Natural killer cell (primary cell): ENCODE results near the gene KLHL21. TPM values are rescaled to one million over a fixed set of nuclear protein-coding genes. Genes with fewer than 3 reads are reported as not detected.
"Not testable (repeated sequence)": the region's sequence is repeated elsewhere in the genome, so short reads cannot be mapped to it uniquely, and the experiment has no call there.

Experiments used
- ATAC-seq, 3 donors: fragments of 150-1000 bp in 2 of 3; fragments of 200-7000 bp in 1 of 3; cut with Tn5 transposase; 1 replicate in 1 of 3; 2 replicates in 2 of 3; pipeline ENCODE4 v1.10.0; 2021; ENCODE audit warnings: mild to moderate bottlenecking in 2 of 3, moderate library complexity in 2 of 3
- DNase-seq, 2 donors: peaks; one replicate each; pipeline versions ENCODE4 v3.0.0 to v3.0.0-alpha.2; 2013 to 2021; ENCODE audit warnings: mixed read lengths in 1 of 2
- H3K27ac ChIP-seq: one replicate; pipeline ENCODE4 v1.5.1; 2013; ENCODE audit warnings: mild to moderate bottlenecking, low read length
- H3K27me3 ChIP-seq: one replicate; pipeline ENCODE4 v1.6.1; 2013; ENCODE audit warnings: low read length; ENCODE audit not compliant: control insufficient read depth, insufficient read depth
- H3K36me3 ChIP-seq: one replicate; pipeline ENCODE4 v1.6.1; 2013; ENCODE audit warnings: low read length; ENCODE audit not compliant: control insufficient read depth, insufficient read depth
- H3K4me1 ChIP-seq: one replicate; pipeline ENCODE4 v1.6.1; 2013; ENCODE audit warnings: low read length; ENCODE audit not compliant: control insufficient read depth, insufficient read depth
- H3K4me3 ChIP-seq: one replicate; pipeline ENCODE4 v1.5.1; 2013; ENCODE audit warnings: low read length
- H3K9me3 ChIP-seq: one replicate; pipeline ENCODE4 v1.6.1; 2013; ENCODE audit warnings: low read length; ENCODE audit not compliant: control insufficient read depth, insufficient read depth
- H3K27ac Mint-ChIP-seq, 2 donors: one replicate each; pipeline ENCODE4 v1.8.0; 2022; ENCODE audit warnings: mild to moderate bottlenecking in 2 of 2, mixed read lengths in 2 of 2, moderate library complexity in 1 of 2
- H3K27me3 Mint-ChIP-seq, 2 donors: one replicate each; pipeline ENCODE4 v1.8.0; 2022; ENCODE audit warnings: low read depth in 2 of 2, mixed read lengths in 2 of 2
- H3K36me3 Mint-ChIP-seq: one replicate; pipeline ENCODE4 v1.8.0; 2022; ENCODE audit warnings: mixed read lengths
- H3K4me1 Mint-ChIP-seq, 2 donors: one replicate each; pipeline ENCODE4 v1.8.0; 2022; ENCODE audit warnings: mixed read lengths in 2 of 2
- H3K4me3 Mint-ChIP-seq: one replicate; pipeline ENCODE4 v1.8.0; 2022; ENCODE audit warnings: mild to moderate bottlenecking, moderate library complexity, mixed read lengths
- H3K9me3 Mint-ChIP-seq, 2 donors: one replicate each; pipeline ENCODE4 v1.8.0; 2022; ENCODE audit warnings: mixed read lengths in 2 of 2
- CTCF ChIP-seq: fragments of 200-600 bp; IDR thresholded peaks from one replicate; pipeline ENCODE4 v1.8.0; 2022; ENCODE audit warnings: antibody characterized with exemption
- WGBS: methylation state at CpG from one replicate; pipeline ENCODE4 v1.1.7; 2013; ENCODE audit warnings: missing lambda C conversion rate; ENCODE audit not compliant: insufficient coverage; 5-methylcytosine and 5-hydroxymethylcytosine counted together
- intact Hi-C: fragments of 100-400 bp; cut with micrococcal nuclease; formaldehyde crosslinking; loops from one replicate; pipeline ENCODE4 v1.14.2; 2022
- total RNA-seq, 4 donors: library from RNA; stranded (reverse); fragments of 120-200 nt in 1 of 4; gene quantifications; one replicate each; pipeline versions ENCODE4 v1.2.3 to v1.2.4, GENCODE V29; 2013 to 2022

Gene KLHL21
- total RNA-seq, 3 donors from 2014 or later (not counting 1 experiment from before 2014, with no cell fraction given), result 23.5 to 37.8 (median 28.9) TPM

- Histone ChIP-seq H3K36me3 (peaks cover 53% of the 10 kb centered on the region), H3K4me1 (no peaks in the 10 kb centered on the region), H3K4me3 (no peak overlapping the region), H3K9me3 (no peaks in the 10 kb centered on the region), H3K27ac (no peak overlapping the region), H3K27me3 (no peaks in the 10 kb centered on the region)
- no peak overlapping the region for H3K27ac Mint-ChIP-seq
- no peak overlapping the region for H3K4me3 Mint-ChIP-seq
- WGBS, result 96% methylated on average over 9 of the region's 9 CpGs
- ATAC-seq (no peak), DNase-seq (no peak)
- no peaks in the 10 kb centered on the region for H3K4me1 Mint-ChIP-seq
- no peaks in the 10 kb centered on the region for H3K9me3 Mint-ChIP-seq
- intact Hi-C loops, result no loop called here
- H3K27me3 Mint-ChIP-seq, result no peaks in the 10 kb centered on the region
- no peak for TF ChIP-seq CTCF
- no peaks in the 10 kb centered on the region for H3K36me3 Mint-ChIP-seq
These were observed 35.1 kb upstream of the KLHL21 start for GRCh38 chr1:6637770-6638169.

GRCh38 chr1:6636778-6637177 lies 34.1 kb upstream of the KLHL21 start:
- ATAC-seq, H3K9me3 ChIP-seq, H3K9me3 Mint-ChIP-seq, intact Hi-C loops, H3K27me3 ChIP-seq, H3K36me3 Mint-ChIP-seq, H3K27ac ChIP-seq, H3K27me3 Mint-ChIP-seq, H3K4me1 ChIP-seq, H3K27ac Mint-ChIP-seq, H3K4me3 ChIP-seq, H3K4me1 Mint-ChIP-seq, H3K4me3 Mint-ChIP-seq, DNase-seq: not testable (repeated sequence)
- WGBS, result 100% methylated on average over 6 of the region's 6 CpGs
- peaks cover 60% of the 10 kb centered on the region for H3K36me3 ChIP-seq

- intact Hi-C loops, result no loop called here
- Histone ChIP-seq H3K4me1 (no peaks in the 10 kb centered on the region), H3K36me3 (peaks cover 60% of the 10 kb centered on the region), H3K9me3 (no peaks in the 10 kb centered on the region), H3K4me3 (no peak overlapping the region), H3K27me3 (no peaks in the 10 kb centered on the region), H3K27ac (no peak overlapping the region)
- H3K4me3 Mint-ChIP-seq, result no peak overlapping the region
- WGBS, result 92% methylated on average over 16 of the region's 16 CpGs
- no peaks in the 10 kb centered on the region for H3K36me3 Mint-ChIP-seq
- H3K4me1 Mint-ChIP-seq, result no peaks in the 10 kb centered on the region
- H3K27me3 Mint-ChIP-seq, result no peaks in the 10 kb centered on the region
- H3K9me3 Mint-ChIP-seq, result no peaks in the 10 kb centered on the region
- no peak for ATAC-seq
- DNase-seq, result no peak
- no peak overlapping the region for H3K27ac Mint-ChIP-seq
- TF ChIP-seq CTCF, result no peak
These were observed 33.5 kb upstream of the KLHL21 start for GRCh38 chr1:6635910-6636760.

- Mint-ChIP-seq H3K36me3 (no peaks in the 10 kb centered on the region), H3K4me3 (no peak overlapping the region), H3K27ac (peak overlapping the region in 1 of 2 donors; percentile 38), H3K27me3 (no peaks in the 10 kb centered on the region), H3K9me3 (no peaks in the 10 kb centered on the region), H3K4me1 (no peaks in the 10 kb centered on the region)
- no peaks in the 10 kb centered on the region for H3K4me1 ChIP-seq
- DNase-seq (no peak), ATAC-seq (no peak)
- no peaks in the 10 kb centered on the region for H3K27me3 ChIP-seq
- no peak for TF ChIP-seq CTCF
- H3K9me3 ChIP-seq, result no peaks in the 10 kb centered on the region
- 94% methylated on average over 20 of the region's 20 CpGs for WGBS
- H3K4me3 ChIP-seq, result no peak overlapping the region
- H3K36me3 ChIP-seq, result peaks cover 59% of the 10 kb centered on the region
- intact Hi-C loops, result no loop called here
- no peak overlapping the region for H3K27ac ChIP-seq
These were observed 32.7 kb upstream of the KLHL21 start for GRCh38 chr1:6635161-6635909.
